ENCODE results near the gene ARRB1.

DNA sequence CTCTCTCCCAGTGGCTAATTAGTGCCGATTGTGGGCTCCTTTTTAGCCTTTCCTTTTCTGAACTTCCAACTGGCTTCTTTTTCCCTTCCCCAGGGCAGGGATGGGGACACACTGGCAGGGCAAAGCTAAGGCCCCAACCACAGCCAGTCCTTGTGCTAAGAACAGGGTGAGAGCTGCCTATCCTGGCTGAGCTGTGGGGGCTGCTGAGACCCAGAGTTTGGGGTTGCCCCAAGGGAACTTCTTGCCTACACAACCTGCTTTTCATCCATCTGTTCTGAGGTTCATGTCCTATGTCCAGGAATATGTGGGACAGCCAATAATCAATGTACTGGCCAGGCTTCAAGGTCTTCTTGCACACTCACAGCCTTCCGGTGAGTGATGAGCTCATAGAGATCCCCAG lies 120.8 kb downstream of the ARRB1 start:
- TF ChIP-seq CTCF (IDR thresholded peaks at IDR 0.05; ENCODE audit: low read depth, low read length), result no peak
- TF ChIP-seq EZH2phosphoT487 (IDR thresholded peaks at IDR 0.05; ENCODE audit: low read depth), result no peak

All from OCI-LY3 (cell line).